ENCODE results near the gene RTCA.
"Not testable (repeated sequence)": the region's sequence is repeated elsewhere in the genome, so short reads cannot be mapped to it uniquely, and the experiment has no call there.

RTCA gene

GRCh38 chr1:100323419-100324106, 57.5 kb downstream of the RTCA start:
- no peak for TF ChIP-seq ISL1 (CRISPR knock-in tag; IDR thresholded peaks at IDR 0.05)
- no peak for TF ChIP-seq PPARA (CRISPR knock-in tag; IDR thresholded peaks at IDR 0.05; ENCODE audit: borderline replicate concordance)
- TF ChIP-seq TOX (CRISPR knock-in tag; IDR thresholded peaks at IDR 0.05; ENCODE audit: borderline replicate concordance) = no peak
- no peak for ATAC-seq

DNA sequence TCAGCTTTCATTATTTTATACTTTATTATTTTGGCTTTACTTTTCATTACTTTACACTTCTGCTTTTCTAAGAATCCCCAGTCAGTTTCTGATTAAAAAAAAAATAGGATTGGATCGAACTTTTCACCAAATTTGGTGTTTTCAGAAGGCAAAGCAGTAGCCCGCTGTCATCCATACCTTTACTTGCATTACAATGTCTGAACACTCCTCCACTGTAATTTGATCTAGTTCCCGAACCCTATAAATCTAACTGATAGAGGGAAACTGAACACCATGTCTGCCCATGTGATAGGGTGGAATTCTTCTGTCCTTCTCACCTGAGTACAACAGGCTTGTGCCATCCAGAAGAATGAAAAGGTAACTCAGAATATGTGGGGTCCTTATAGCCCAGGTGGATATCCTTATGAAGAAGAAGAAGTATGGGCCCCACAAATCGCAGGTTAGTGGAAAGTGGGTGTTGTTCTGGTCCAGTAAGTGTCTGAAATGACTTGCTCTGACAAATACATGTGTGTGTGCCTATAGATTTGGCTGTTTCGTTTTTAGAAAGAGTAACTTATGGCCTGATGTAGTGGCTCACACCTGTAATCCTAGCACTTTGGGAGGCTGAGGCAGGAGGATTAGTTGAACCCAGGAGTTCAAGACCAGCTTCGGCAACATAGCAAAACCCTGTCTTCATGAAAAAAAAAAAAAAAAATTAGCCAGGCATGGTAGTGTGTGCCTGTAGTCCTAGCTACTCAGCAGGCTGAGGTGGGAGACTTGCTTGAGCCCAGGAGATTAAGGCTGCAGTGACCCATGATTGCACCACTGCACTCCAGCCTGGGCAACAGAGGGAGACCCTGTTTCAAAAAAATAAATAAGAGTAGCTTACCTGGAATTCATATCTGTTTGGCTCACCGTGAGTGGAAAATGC, 59.7 kb downstream of the RTCA start:
- no peak for ATAC-seq
- TF ChIP-seq GLIS3 (CRISPR knock-in tag; IDR thresholded peaks at IDR 0.05) (no peak), TCF4 (CRISPR knock-in tag; IDR thresholded peaks at IDR 0.05; ENCODE audit: borderline replicate concordance) (no peak), ZFP3 (CRISPR knock-in tag; IDR thresholded peaks at IDR 0.05) (no peak), OSR1 (CRISPR knock-in tag; IDR thresholded peaks at IDR 0.05) (no peak), SNAI2 (CRISPR knock-in tag; IDR thresholded peaks at IDR 0.05) (no peak), TOX (CRISPR knock-in tag; IDR thresholded peaks at IDR 0.05; ENCODE audit: borderline replicate concordance) (no peak), PPARA (CRISPR knock-in tag; IDR thresholded peaks at IDR 0.05; ENCODE audit: borderline replicate concordance) (no peak), CREB5 (CRISPR knock-in tag; IDR thresholded peaks at IDR 0.05; ENCODE audit: low read depth) (no peak), ZNF565 (CRISPR knock-in tag; conservative IDR thresholded peaks at IDR 0.05; ENCODE audit: low read depth) (no peak), ESRRG (CRISPR knock-in tag; IDR thresholded peaks at IDR 0.05) (no peak), ZNF8 (CRISPR knock-in tag; IDR thresholded peaks at IDR 0.05) (no peak), BACH2 (CRISPR knock-in tag; IDR thresholded peaks at IDR 0.05; ENCODE audit: borderline replicate concordance) (no peak), CSDC2 (CRISPR knock-in tag; IDR thresholded peaks at IDR 0.05) (no peak), ZC3H10 (CRISPR knock-in tag; IDR thresholded peaks at IDR 0.05) (no peak), ARNTL (CRISPR knock-in tag; IDR thresholded peaks at IDR 0.05; ENCODE audit: borderline replicate concordance, low read depth) (no peak), ISL1 (CRISPR knock-in tag; IDR thresholded peaks at IDR 0.05) (no peak), ZFP30 (CRISPR knock-in tag; IDR thresholded peaks at IDR 0.05) (no peak), ZNF70 (CRISPR knock-in tag; IDR thresholded peaks at IDR 0.05) (no peak)
- TF ChIP-seq, protein P1, sequence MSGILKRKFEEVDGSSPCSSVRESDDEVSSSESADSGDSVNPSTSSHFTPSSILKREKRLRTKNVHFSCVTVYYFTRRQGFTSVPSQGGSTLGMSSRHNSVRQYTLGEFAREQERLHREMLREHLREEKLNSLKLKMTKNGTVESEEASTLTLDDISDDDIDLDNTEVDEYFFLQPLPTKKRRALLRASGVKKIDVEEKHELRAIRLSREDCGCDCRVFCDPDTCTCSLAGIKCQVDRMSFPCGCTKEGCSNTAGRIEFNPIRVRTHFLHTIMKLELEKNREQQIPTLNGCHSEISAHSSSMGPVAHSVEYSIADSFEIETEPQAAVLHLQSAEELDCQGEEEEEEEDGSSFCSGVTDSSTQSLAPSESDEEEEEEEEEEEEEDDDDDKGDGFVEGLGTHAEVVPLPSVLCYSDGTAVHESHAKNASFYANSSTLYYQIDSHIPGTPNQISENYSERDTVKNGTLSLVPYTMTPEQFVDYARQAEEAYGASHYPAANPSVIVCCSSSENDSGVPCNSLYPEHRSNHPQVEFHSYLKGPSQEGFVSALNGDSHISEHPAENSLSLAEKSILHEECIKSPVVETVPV (CRISPR knock-in tag; IDR thresholded peaks at IDR 0.05) = no peak
- TF ChIP-seq, protein P2, sequence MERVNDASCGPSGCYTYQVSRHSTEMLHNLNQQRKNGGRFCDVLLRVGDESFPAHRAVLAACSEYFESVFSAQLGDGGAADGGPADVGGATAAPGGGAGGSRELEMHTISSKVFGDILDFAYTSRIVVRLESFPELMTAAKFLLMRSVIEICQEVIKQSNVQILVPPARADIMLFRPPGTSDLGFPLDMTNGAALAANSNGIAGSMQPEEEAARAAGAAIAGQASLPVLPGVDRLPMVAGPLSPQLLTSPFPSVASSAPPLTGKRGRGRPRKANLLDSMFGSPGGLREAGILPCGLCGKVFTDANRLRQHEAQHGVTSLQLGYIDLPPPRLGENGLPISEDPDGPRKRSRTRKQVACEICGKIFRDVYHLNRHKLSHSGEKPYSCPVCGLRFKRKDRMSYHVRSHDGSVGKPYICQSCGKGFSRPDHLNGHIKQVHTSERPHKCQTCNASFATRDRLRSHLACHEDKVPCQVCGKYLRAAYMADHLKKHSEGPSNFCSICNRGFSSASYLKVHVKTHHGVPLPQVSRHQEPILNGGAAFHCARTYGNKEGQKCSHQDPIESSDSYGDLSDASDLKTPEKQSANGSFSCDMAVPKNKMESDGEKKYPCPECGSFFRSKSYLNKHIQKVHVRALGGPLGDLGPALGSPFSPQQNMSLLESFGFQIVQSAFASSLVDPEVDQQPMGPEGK (CRISPR knock-in tag; IDR thresholded peaks at IDR 0.05; ENCODE audit: borderline replicate concordance) = no peak

DNA sequence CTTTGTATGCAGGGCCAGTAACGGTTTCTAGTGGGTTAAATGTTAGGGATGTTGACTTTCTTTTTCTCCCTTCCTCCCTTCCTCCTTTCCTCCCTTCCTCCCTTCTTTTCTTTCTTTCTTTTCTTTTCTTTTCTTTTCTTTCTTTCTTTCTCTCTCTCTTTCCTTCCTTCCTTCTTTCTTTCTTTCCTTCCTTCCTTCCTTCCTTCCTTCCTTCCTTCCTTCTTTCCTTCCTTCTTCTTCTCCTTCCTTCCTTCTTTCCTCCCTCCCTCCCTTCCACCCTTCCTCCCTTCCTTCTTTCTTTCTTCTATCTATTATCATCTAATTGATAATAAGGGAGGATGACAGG, 60.3 kb downstream of the RTCA start:
- ATAC-seq = not testable (repeated sequence)

DNA sequence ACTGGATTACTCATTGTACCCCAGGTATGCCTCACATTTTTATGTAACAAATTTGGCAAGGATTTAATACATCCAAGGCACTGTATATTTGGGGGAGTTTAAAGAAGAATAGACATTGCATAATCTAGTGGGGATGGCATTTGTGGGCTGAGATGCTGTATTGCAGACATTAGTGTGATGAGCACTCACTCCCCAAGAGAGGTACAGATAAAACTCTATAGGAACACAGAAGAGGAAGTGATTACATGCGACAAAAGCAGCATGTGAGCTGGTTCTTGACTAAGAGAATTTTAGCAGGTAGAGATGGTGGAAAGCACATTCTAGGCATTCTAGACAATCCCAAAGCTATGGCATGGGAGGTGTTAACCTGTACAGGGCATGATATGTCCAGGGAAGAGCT, 62.1 kb downstream of the RTCA start:
- TF ChIP-seq ZNF8 (CRISPR knock-in tag; IDR thresholded peaks at IDR 0.05) = no peak
- ATAC-seq = no peak

DNA sequence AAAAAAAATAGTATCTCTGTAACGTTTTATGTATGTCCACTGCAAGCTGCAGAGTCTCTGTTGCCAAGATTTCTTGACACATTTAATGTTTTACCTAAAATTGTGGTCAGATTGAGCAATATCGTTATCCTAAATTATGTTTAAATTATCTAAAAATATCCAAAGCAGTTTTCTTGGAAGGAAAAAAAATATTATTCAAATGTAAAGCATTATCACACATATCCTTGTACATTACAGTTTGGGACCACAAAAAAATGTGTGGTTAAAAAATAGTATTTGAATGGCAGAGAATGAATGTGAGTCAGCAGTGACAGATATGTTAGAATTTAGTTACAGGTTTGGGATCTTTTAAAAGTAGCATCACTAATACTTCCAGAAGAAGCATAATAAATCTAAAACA, 65.1 kb downstream of the RTCA start:
- ATAC-seq = not testable (repeated sequence)

DNA sequence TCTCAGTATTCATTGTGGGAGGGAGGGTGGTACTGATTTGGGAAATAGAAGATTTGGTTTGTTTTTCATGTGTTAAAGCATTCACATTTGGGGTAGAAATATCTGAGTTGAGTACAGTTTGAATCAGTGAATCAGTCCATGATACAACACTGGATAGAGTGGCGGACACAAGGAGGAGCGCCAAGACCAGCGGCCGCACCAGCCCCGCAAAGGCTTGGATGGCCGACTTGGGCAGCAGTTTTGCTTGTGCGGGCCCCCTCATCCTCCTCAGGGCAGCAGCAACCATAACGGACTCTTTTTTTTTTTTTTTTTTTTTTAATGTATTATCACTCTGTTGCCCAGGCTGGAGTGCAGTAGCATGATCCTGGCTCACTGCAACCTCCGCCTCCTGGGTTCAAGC, 66.3 kb downstream of the RTCA start:
- no peak for ATAC-seq
- TF ChIP-seq TOX (CRISPR knock-in tag; IDR thresholded peaks at IDR 0.05; ENCODE audit: borderline replicate concordance) = no peak
- TF ChIP-seq, protein P2 (CRISPR knock-in tag; IDR thresholded peaks at IDR 0.05; ENCODE audit: borderline replicate concordance) = no peak
- no peak for TF ChIP-seq SNAI2 (CRISPR knock-in tag; IDR thresholded peaks at IDR 0.05)
- no peak for TF ChIP-seq ESRRG (CRISPR knock-in tag; IDR thresholded peaks at IDR 0.05)
- no peak for TF ChIP-seq ZNF70 (CRISPR knock-in tag; IDR thresholded peaks at IDR 0.05)
- no peak for TF ChIP-seq TSHZ2 (CRISPR knock-in tag; IDR thresholded peaks at IDR 0.05)
- no peak for TF ChIP-seq ZC3H10 (CRISPR knock-in tag; IDR thresholded peaks at IDR 0.05)
- no peak for TF ChIP-seq ZNF8 (CRISPR knock-in tag; IDR thresholded peaks at IDR 0.05)

Data from SK-N-SH treated with all-trans-retinoic acid at 6 μM for 48 hours (cell line).